NCI-H2029 (cell line): ENCODE data around the gene DOCK8.

Source experiments
- DNase-seq: peaks from one replicate; lab custom pipeline; 2025; lab: John Stamatoyannopoulos, UW

DOCK8 gene

GRCh38 chr9:419571-420171 is 205.0 kb downstream of the DOCK8 start:
- no peak for DNase-seq

- DNase-seq: no peak
Observed at GRCh38 chr9:421896-422295, 207.2 kb downstream of the DOCK8 start.

- no peak for DNase-seq
Observed at GRCh38 chr9:426264-426663, 211.6 kb downstream of the DOCK8 start.

GRCh38 chr9:426976-427375 is 212.3 kb downstream of the DOCK8 start:
- no peak for DNase-seq

- DNase-seq: no peak
Observed at GRCh38 chr9:431701-432100, 217.0 kb downstream of the DOCK8 start.

- no peak for DNase-seq
Observed at GRCh38 chr9:436482-436881, 221.8 kb downstream of the DOCK8 start.

- no peak for DNase-seq
Observed at GRCh38 chr9:437066-437465, 222.4 kb downstream of the DOCK8 start.

- no peak for DNase-seq
Observed at GRCh38 chr9:437574-438001, 222.9 kb downstream of the DOCK8 start.

GRCh38 chr9:438066-438465 is 223.4 kb downstream of the DOCK8 start:
- no peak for DNase-seq

- no peak for DNase-seq
Observed at GRCh38 chr9:438961-439768, 224.5 kb downstream of the DOCK8 start.

- DNase-seq: no peak
Observed at GRCh38 chr9:441126-441525, 226.5 kb downstream of the DOCK8 start.

- no peak for DNase-seq
Observed at GRCh38 chr9:444528-444927, 229.9 kb downstream of the DOCK8 start.

GRCh38 chr9:445033-445432 is 230.4 kb downstream of the DOCK8 start:
- DNase-seq: no peak

- DNase-seq: no peak
Observed at GRCh38 chr9:446074-446699, 231.5 kb downstream of the DOCK8 start.

GRCh38 chr9:447230-448025 is 232.8 kb downstream of the DOCK8 start:
- no peak for DNase-seq

GRCh38 chr9:450057-450456 is 235.4 kb downstream of the DOCK8 start:
- no peak for DNase-seq

- no peak for DNase-seq
Observed at GRCh38 chr9:450561-450960, 235.9 kb downstream of the DOCK8 start.

- DNase-seq: no peak
Observed at GRCh38 chr9:453832-454231, 239.2 kb downstream of the DOCK8 start.

- DNase-seq: no peak
Observed at GRCh38 chr9:456365-456764, 241.7 kb downstream of the DOCK8 start.

GRCh38 chr9:458590-458989 is 243.9 kb downstream of the DOCK8 start:
- no peak for DNase-seq

- no peak for DNase-seq
Observed at GRCh38 chr9:459491-460444, 245.1 kb downstream of the DOCK8 start.
